ENCODE results near the gene TMBIM4. TPM values are rescaled to one million over a fixed set of nuclear protein-coding genes. Genes with fewer than 3 reads are reported as not detected.
A peak's percentile ranks its signal among the peaks of the same experiment; 100 is the strongest.

The TMBIM4 gene
- total RNA-seq, 1 experiment from 2014 or later = 18.4 TPM

GRCh38 chr12:66170606-66171005, 810 bp upstream of the TMBIM4 start:
- H3K56ac ChIP-seq (ENCODE audit: insufficient read length, low read depth, low read length) = no peak overlapping the region
- H3K9me3 ChIP-seq (ENCODE audit: control insufficient read depth, low read depth, low read length) = no peaks in the 10 kb centered on the region
- H3K18ac ChIP-seq (ENCODE audit: insufficient read length, low read depth, low read length) = no peak overlapping the region
- no peak overlapping the region for H4K5ac ChIP-seq (ENCODE audit: insufficient read length, low read depth, low read length)
- H2BK120ac ChIP-seq (ENCODE audit: low read depth, low read length, poor library complexity, severe bottlenecking) = no peak overlapping the region
- Mint-ChIP-seq H3K36me3 (ENCODE audit: insufficient read depth in 1 of 3, low read depth in 3 of 3) (peaks cover 7 to 12% (median 11%) of the 10 kb centered on the region in 3 experiments), H3K4me3 (peak overlapping the region; percentile 88 to 90; a peak in 4 of 5 replicates), H3K4me1 (peaks cover 3 to 6% of the 10 kb centered on the region in 2 experiments; a peak in 3 of 4 replicates), H3K27ac (no peak overlapping the region), H3K27me3 (ENCODE audit: low read depth) (peaks cover 5% of the 10 kb centered on the region), H3K9me3 (peaks cover 16 to 19% of the 10 kb centered on the region in 2 experiments)
- H3T11ph ChIP-seq (ENCODE audit: low read length) = no peak overlapping the region
- H2BK15ac ChIP-seq (ENCODE audit: low read depth, low read length) = no peak overlapping the region
- H3K79me2 ChIP-seq (ENCODE audit: insufficient read depth, low read length) = peaks cover 3% of the 10 kb centered on the region; the same call in 1 of the 2 replicates
- no peak for TF ChIP-seq CTCF (conservative IDR thresholded peaks at IDR 0.05)
- H4K91ac ChIP-seq (ENCODE audit: insufficient read length, low read depth, low read length) = no peak overlapping the region
- no peak overlapping the region for H2BK20ac ChIP-seq (ENCODE audit: low read depth, low read length, poor library complexity, severe bottlenecking)
- H3K4me2 ChIP-seq (ENCODE audit: insufficient read depth, insufficient read length, low read length) = no peak overlapping the region
- H3K79me1 ChIP-seq (ENCODE audit: insufficient read depth, low read depth, low read length, poor library complexity, severe bottlenecking) = peaks cover 8% of the 10 kb centered on the region
- no peak overlapping the region for H2BK12ac ChIP-seq (ENCODE audit: insufficient read length, low read depth, low read length)
- DNase-seq = no peak
- H3K27ac ChIP-seq (ENCODE audit: insufficient read length, low read depth, low read length) = no peak overlapping the region
- no peak overlapping the region for H2BK5ac ChIP-seq (ENCODE audit: insufficient read length, low read length)
- no peak overlapping the region for H3K23ac ChIP-seq (ENCODE audit: insufficient read length, low read depth, low read length)
- H4K20me1 ChIP-seq (ENCODE audit: control insufficient read depth, insufficient read depth, insufficient read length) = no peaks in the 10 kb centered on the region
- H3K4ac ChIP-seq (ENCODE audit: low read depth, low read length) = no peak overlapping the region
- no peaks in the 10 kb centered on the region for H3K27me3 ChIP-seq (ENCODE audit: insufficient read depth, low read length)
- no peak overlapping the region for H2AFZ ChIP-seq (ENCODE audit: low read length)
- H3K4me1 ChIP-seq (ENCODE audit: insufficient read depth, low read length) = peaks cover 3% of the 10 kb centered on the region
- 100% methylated on average over 1 of the region's 3 CpGs for WGBS (ENCODE audit: extremely low coverage, insufficient read length, low lambda C conversion rate)
- H2AK5ac ChIP-seq (ENCODE audit: insufficient read length, low read length) = no peak overlapping the region
- no peak overlapping the region for H3K9ac ChIP-seq (ENCODE audit: extremely low read depth, insufficient read length, low read length)
- H4K8ac ChIP-seq (replicated peaks; ENCODE audit: insufficient read length, low read depth, low read length) = no peak overlapping the region
- H3K14ac ChIP-seq (ENCODE audit: insufficient read depth, low read length) = no peak overlapping the region
- no peaks in the 10 kb centered on the region for H3K23me2 ChIP-seq (ENCODE audit: insufficient read length, low read depth, low read length, poor library complexity, severe bottlenecking)
